NB4 (cell line): ENCODE results near the gene SGMS1.

Source experiments
- CTCF ChIP-seq: IDR thresholded peaks from one replicate; pipeline ENCODE4 v1.5.1; 2012; ENCODE audit warnings: low read depth, low read length
- MAX ChIP-seq: IDR thresholded peaks from 2 replicates; pipeline ENCODE4 v1.6.1; 2011; ENCODE audit warnings: low read depth, low read length
- MYC ChIP-seq: IDR thresholded peaks from 2 replicates; pipeline ENCODE4 v1.6.1; 2011; ENCODE audit warnings: low read depth, low read length
- POLR2A ChIP-seq: IDR thresholded peaks from 2 replicates; pipeline ENCODE4 v1.6.1; 2011; ENCODE audit warnings: mild to moderate bottlenecking; ENCODE audit not compliant: insufficient read length; ENCODE audit errors: extremely low read depth

- no peak for TF ChIP-seq CTCF
- no peak for TF ChIP-seq POLR2A
- TF ChIP-seq MAX = no peak
- TF ChIP-seq MYC = no peak
Measured at GRCh38 chr10:50423448-50423847, 200.3 kb downstream of the SGMS1 start.
